Lower leg skin (tissue), 4 donors: ENCODE results near the gene RALY. TPM values are rescaled to one million over a fixed set of nuclear protein-coding genes. Genes with fewer than 3 reads are reported as not detected.

Experiments used
- DNase-seq, 2 donors: peaks; one replicate each; pipeline ENCODE4 v3.0.0-alpha.2; 2019; ENCODE audit warnings: low spot score in 2 of 2
- H3K4me3 ChIP-seq: fragments of 200-600 bp; sonication (generic); 2 replicates; pipeline ENCODE4 v1.5.1; 2017; ENCODE audit warnings: mild to moderate bottlenecking, low read depth; ENCODE audit not compliant: poor library complexity, severe bottlenecking
- CTCF ChIP-seq, 3 donors: fragments of 450-650 bp; IDR thresholded peaks; one replicate each; pipeline ENCODE4 v1.5.1; 2016; ENCODE audit warnings: antibody characterized with exemption in 3 of 3, mild to moderate bottlenecking in 3 of 3, moderate library complexity in 2 of 3
- POLR2A ChIP-seq, 2 donors: fragments of 450-650 bp; IDR thresholded peaks; one replicate each; pipeline ENCODE4 v1.6.1; 2016 to 2017; ENCODE audit warnings: antibody characterized with exemption in 2 of 2, mild to moderate bottlenecking in 1 of 2, moderate library complexity in 1 of 2
- WGBS, 2 donors: methylation state at CpG; one replicate each; pipeline ENCODE4 v1.1.5; 2018; 5-methylcytosine and 5-hydroxymethylcytosine counted together
- intact Hi-C: fragments of 100-400 bp; cut with DNase I; formaldehyde crosslinking; loops from one replicate; pipeline ENCODE4 v1.15.0; 2023; ENCODE audit warnings: low total_unique reads
- total RNA-seq, 4 donors: library from RNA; depleted of rRNA; stranded (reverse); fragments of >200 nt; gene quantifications; one replicate each; pipeline ENCODE4 v1.1.0, GENCODE V29; 2016

RALY gene
- total RNA-seq, 4 donors from 2014 or later: 92.2 to 113 (median 98.6) TPM

- no peak overlapping the region for H3K4me3 ChIP-seq
- DNase-seq: no peak
- intact Hi-C loops: no loop called here
- TF ChIP-seq POLR2A (IDR thresholded peaks at IDR 0.05): no peak
- TF ChIP-seq CTCF (IDR thresholded peaks at IDR 0.05): no peak
- 92 to 95% methylated on average over 4 of the region's 4 CpGs for WGBS, 2 donors
These were observed 3.6 kb upstream of the RALY start for GRCh38 chr20:33990075-33990474.

- intact Hi-C loops: no loop called here
- TF ChIP-seq POLR2A (IDR thresholded peaks at IDR 0.05) (no peak), CTCF (IDR thresholded peaks at IDR 0.05) (no peak)
- WGBS, 2 donors: 95 to 96% methylated on average over 6 of the region's 6 CpGs
- no peak for DNase-seq
- no peak overlapping the region for H3K4me3 ChIP-seq
These were observed 2.2 kb upstream of the RALY start for GRCh38 chr20:33991502-33991901.

GRCh38 chr20:33992145-33992922 lies 1.4 kb upstream of the RALY start:
- WGBS, 2 donors: 37 to 38% methylated on average over 20 of the region's 20 CpGs
- intact Hi-C loops: no loop called here
- TF ChIP-seq POLR2A (IDR thresholded peaks at IDR 0.05): no peak
- no peak for TF ChIP-seq CTCF (IDR thresholded peaks at IDR 0.05)
- H3K4me3 ChIP-seq: peak overlapping the region; percentile 26
- DNase-seq: peak in 1 of 2 donors; percentile 16

GRCh38 chr20:33992923-33993575 lies 662 bp upstream of the RALY start:
- 1% methylated on average over 35 of the region's 35 CpGs for WGBS, 2 donors
- peak overlapping the region; percentile 77 for H3K4me3 ChIP-seq
- intact Hi-C loops: no loop called here
- no peak for TF ChIP-seq CTCF (IDR thresholded peaks at IDR 0.05)
- TF ChIP-seq POLR2A (IDR thresholded peaks at IDR 0.05): no peak
- DNase-seq: peak; percentile 99 to 100

GRCh38 chr20:33994222-33994913 lies 657 bp downstream of the RALY start:
- H3K4me3 ChIP-seq: peak overlapping the region; percentile 77
- 1% methylated on average over 32 to 39 of the region's 57 CpGs for WGBS, 2 donors
- no peak for TF ChIP-seq POLR2A (IDR thresholded peaks at IDR 0.05)
- TF ChIP-seq CTCF (IDR thresholded peaks at IDR 0.05): no peak
- intact Hi-C loops: no loop called here
- peak; percentile 76 to 97 for DNase-seq
